BLaER1 treated with 17β-estradiol and CSF1 and Interleukin-3, amounts not matched to agents 10 nM and 100 nM (cell line): ENCODE results near the gene LIMK2.
"Not testable (repeated sequence)": the region's sequence is repeated elsewhere in the genome, so short reads cannot be mapped to it uniquely, and the experiment has no call there.

Source experiments
- H3K27ac ChIP-seq, 11 experiments: shearing (Covaris generic); formaldehyde crosslinking; 2 replicates each; pipeline ENCODE4 v1.8.1; 2022
- H3K27me3 ChIP-seq, 11 experiments: shearing (Covaris generic); formaldehyde crosslinking; 2 replicates each; pipeline ENCODE4 v1.8.1; 2022
- H3K36me3 ChIP-seq, 11 experiments: shearing (Covaris generic); formaldehyde crosslinking; 2 replicates each; pipeline ENCODE4 v1.8.1; 2022
- H3K4me1 ChIP-seq, 10 experiments: shearing (Covaris generic); formaldehyde crosslinking; 2 replicates each; pipeline ENCODE4 v1.8.1; 2022
- H3K4me2 ChIP-seq, 11 experiments: shearing (Covaris generic); formaldehyde crosslinking; 2 replicates each; pipeline ENCODE4 v1.8.1; 2022
- H3K4me3 ChIP-seq, 10 experiments: shearing (Covaris generic); formaldehyde crosslinking; 2 replicates each; pipeline ENCODE4 v1.8.1; 2022
- H3K9ac ChIP-seq, 11 experiments: shearing (Covaris generic); formaldehyde crosslinking; 2 replicates each; pipeline ENCODE4 v1.8.1; 2022
- H3K9me3 ChIP-seq, 11 experiments: shearing (Covaris generic); formaldehyde crosslinking; replicated peaks in 1 of 11; 2 replicates each; pipeline ENCODE4 v1.8.1; 2022
- H4K20me1 ChIP-seq, 11 experiments: shearing (Covaris generic); formaldehyde crosslinking; 2 replicates each; pipeline ENCODE4 v1.8.1; 2022
- Cebpa-rat ChIP-seq, 11 experiments: shearing (Covaris generic); IDR thresholded peaks; 2 replicates each; pipeline ENCODE4 v1.8.1; 2022

Gene LIMK2

GRCh38 chr22:31244046-31244942, 32.2 kb downstream of the LIMK2 start:
- TF ChIP-seq Cebpa-rat (IDR thresholded peaks at IDR 0.05) = no peak
- Histone ChIP-seq H3K4me1 (peaks cover 20 to 86% (median 25%) of the 10 kb centered on the region in 10 experiments), H3K4me3 (no peak overlapping the region), H3K9me3 (no peaks in the 10 kb centered on the region), H3K9ac (peak overlapping the region in 2 of 11 experiments; percentile 1 to 5; a peak in 1 of 22 replicates), H3K4me2 (no peak overlapping the region), H3K27ac (no peak overlapping the region; a peak in 1 of 22 replicates), H3K36me3 (peaks cover 60 to 99% (median 82%) of the 10 kb centered on the region in 11 experiments), H3K27me3 (no peaks in the 10 kb centered on the region), H4K20me1 (peaks cover 49 to 99% (median 84%) of the 10 kb centered on the region in 11 experiments)

GRCh38 chr22:31244943-31245451, 32.9 kb downstream of the LIMK2 start:
- Histone ChIP-seq H3K4me2 (no peak overlapping the region), H4K20me1 (peaks cover 50 to 99% (median 86%) of the 10 kb centered on the region in 11 experiments), H3K9me3 (no peaks in the 10 kb centered on the region), H3K36me3 (peaks cover 63 to 99% (median 78%) of the 10 kb centered on the region in 11 experiments), H3K4me1 (peaks cover 20 to 85% (median 32%) of the 10 kb centered on the region in 10 experiments), H3K4me3 (no peak overlapping the region), H3K27me3 (no peaks in the 10 kb centered on the region), H3K9ac (no peak overlapping the region), H3K27ac (no peak overlapping the region; a peak in 1 of 22 replicates)
- no peak for TF ChIP-seq Cebpa-rat (IDR thresholded peaks at IDR 0.05)

- not testable (repeated sequence) for H3K4me3 ChIP-seq, H3K27me3 ChIP-seq, H3K9ac ChIP-seq, H3K27ac ChIP-seq, H3K9me3 ChIP-seq
- Histone ChIP-seq H3K36me3 (peaks cover 62 to 99% (median 78%) of the 10 kb centered on the region in 11 experiments), H3K4me2 (peak overlapping the region in 2 of 11 experiments; percentile 50 to 54; a peak in 2 of 22 replicates), H4K20me1 (peaks cover 50 to 99% (median 90%) of the 10 kb centered on the region in 11 experiments), H3K4me1 (peaks cover 21 to 85% (median 41%) of the 10 kb centered on the region in 10 experiments)
Measured at GRCh38 chr22:31245998-31246397, 33.9 kb downstream of the LIMK2 start.

DNA sequence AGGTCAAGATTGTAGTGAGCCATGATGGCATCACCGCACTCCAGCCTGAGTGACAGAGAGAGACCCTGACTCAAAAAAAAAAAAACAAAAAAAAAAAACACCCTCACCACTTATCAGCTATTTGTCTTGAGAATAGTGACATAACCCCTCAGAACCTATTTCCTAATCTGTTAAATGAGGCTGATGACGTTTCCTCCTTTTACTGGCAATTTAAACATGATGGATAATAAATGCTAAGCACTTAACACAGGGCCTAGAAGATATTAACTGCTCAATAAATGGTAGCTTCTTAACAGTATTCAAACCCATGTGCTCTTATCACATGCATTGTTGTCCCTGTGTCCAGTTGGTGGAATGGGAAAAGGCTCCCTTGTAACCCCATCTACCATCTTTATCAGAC, 34.6 kb downstream of the LIMK2 start:
- Histone ChIP-seq H3K9ac (no peak overlapping the region), H3K4me1 (peaks cover 21 to 81% (median 45%) of the 10 kb centered on the region in 10 experiments), H3K27me3 (no peaks in the 10 kb centered on the region), H3K4me3 (no peak overlapping the region), H3K4me2 (peak overlapping the region in 5 of 11 experiments; percentile 50 to 75 (median 60); a peak in 5 of 22 replicates), H3K27ac (0 out of 22 replicates have a peak overlapping the region, but pooled peaks of 1 of the 11 experiments have one; percentile 0), H3K9me3 (no peaks in the 10 kb centered on the region), H4K20me1 (peaks cover 51 to 99% (median 91%) of the 10 kb centered on the region in 11 experiments), H3K36me3 (peaks cover 56 to 99% (median 78%) of the 10 kb centered on the region in 11 experiments)
- TF ChIP-seq Cebpa-rat (IDR thresholded peaks at IDR 0.05) = no peak

DNA sequence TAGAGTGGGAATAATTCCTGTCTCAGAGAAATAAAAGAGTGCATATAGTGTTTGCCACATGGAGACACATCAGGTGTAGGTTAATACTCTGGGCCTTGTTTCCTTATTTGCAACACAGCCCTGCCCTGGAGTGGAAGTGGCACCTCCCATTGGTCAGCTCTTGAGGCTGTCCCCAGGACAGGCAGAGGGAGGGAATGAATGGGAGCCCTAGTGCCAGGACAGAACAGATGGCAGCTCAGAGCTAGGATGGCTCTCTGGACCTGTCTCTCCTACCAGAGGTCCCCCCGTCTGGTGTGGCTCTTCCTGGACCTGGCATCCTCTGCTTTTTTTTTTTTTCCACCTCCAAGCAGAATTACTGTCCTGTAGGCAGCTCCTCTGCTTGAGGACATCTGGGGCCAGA, 35.6 kb downstream of the LIMK2 start:
- Histone ChIP-seq H3K9me3 (no peaks in the 10 kb centered on the region), H3K4me1 (peaks cover 21 to 72% (median 45%) of the 10 kb centered on the region in 10 experiments), H3K27me3 (no peaks in the 10 kb centered on the region), H3K4me3 (peak overlapping the region in 1 of 10 experiments; percentile 27; a peak in 1 of 20 replicates), H3K4me2 (peak overlapping the region; percentile 50 to 75 (median 69)), H3K36me3 (peaks cover 50 to 99% (median 77%) of the 10 kb centered on the region in 11 experiments; a peak in 21 of 22 replicates), H4K20me1 (peaks cover 53 to 100% (median 98%) of the 10 kb centered on the region in 11 experiments), H3K9ac (peak overlapping the region in 8 of 11 experiments; percentile 3 to 51 (median 28); a peak in 6 of 22 replicates), H3K27ac (peak overlapping the region in 3 of 11 experiments; percentile 25 to 43 (median 38); a peak in 2 of 22 replicates)
- no peak for TF ChIP-seq Cebpa-rat (IDR thresholded peaks at IDR 0.05)

DNA sequence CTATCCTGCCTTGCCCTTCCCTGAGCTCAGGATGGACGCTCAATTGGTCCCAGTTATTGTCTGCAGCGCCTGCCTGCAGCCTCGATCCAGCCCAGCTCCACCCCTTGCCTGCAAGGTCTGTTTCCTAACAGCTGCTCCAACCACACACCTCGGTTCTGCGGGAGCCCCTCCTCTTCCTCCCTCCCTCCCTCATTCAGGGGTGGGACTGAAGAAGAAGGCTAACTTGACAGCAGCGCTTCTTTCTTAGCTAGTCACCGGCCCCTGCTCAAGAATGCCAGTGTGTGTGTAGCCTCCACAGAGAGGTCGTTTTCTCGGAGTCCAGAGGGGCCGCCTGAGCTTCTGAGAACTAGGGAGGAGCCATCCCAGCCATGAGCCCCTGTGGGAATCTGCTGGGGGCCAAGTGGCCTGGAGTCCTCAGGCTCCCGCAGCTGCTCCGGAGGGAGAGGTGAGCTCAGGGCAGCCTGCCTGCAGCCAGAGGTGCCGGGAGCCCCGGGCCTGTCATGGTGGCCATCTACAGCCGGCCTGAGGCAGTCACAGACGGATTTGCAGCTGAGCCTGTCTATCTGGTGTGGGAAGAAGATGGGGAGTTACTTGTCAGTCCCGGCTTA, 36.1 kb downstream of the LIMK2 start:
- peaks cover 53 to 100% (median 99%) of the 10 kb centered on the region in 11 experiments for H4K20me1 ChIP-seq
- no peak for TF ChIP-seq Cebpa-rat (IDR thresholded peaks at IDR 0.05)

DNA sequence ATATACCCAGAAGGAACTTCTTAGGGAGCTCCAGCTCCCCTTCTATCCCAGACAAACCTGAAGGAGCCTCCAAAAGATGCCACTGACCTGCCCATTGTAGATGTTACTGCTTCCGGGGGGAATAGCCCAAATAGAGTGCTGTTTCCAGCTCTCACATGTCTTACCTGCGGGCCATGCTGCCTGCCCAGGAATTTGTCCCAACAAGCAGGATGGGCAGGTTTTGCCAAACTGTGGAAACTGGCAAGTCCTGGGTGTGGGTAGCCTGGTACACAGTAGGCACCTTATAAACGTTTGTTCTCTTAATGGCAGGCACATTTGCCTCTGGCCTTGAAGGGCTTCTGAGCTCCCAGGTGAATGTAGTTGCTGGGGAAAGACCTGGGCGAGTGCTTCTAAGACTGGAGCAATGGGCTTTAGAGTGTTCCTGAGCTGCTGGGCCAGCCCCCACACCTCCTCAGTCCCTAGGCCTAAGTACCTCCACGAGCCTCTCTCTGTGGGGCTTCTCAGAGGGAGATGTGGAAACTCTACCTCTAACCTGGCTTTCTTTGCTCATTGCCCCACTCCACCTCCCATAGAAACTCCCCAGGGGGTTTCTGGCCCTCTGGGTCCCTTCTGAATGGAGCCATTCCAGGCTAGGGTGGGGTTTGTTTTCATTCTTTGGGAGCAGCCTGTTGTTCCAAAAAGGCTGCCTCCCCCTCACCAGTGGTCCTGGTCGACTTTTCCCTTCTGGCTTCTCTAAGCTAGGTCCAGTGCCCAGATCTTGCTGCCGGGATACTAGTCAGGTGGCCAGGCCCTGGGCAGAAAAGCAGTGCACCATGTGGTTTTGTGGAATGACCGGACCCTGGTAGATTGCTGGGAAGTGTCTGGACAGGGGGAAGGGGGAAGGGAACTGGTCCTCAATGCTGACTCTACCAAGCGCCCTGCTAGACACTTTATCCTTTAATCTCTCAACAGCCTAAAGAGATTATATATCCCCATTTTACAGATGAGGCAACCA, 37.2 kb downstream of the LIMK2 start:
- Histone ChIP-seq H3K4me3 (no peak overlapping the region), H3K4me1 (peaks cover 21 to 73% (median 53%) of the 10 kb centered on the region in 10 experiments), H3K36me3 (peaks cover 50 to 99% (median 77%) of the 10 kb centered on the region in 11 experiments), H4K20me1 (peaks cover 53 to 100% (median 99%) of the 10 kb centered on the region in 11 experiments), H3K9me3 (no peaks in the 10 kb centered on the region), H3K9ac (peak overlapping the region in 3 of 11 experiments; percentile 6 to 45 (median 27); a peak in 1 of 22 replicates), H3K4me2 (peak overlapping the region in 7 of 11 experiments; percentile 39 to 75 (median 69); a peak in 11 of 22 replicates), H3K27me3 (no peaks in the 10 kb centered on the region), H3K27ac (peak overlapping the region in 3 of 11 experiments; percentile 7 to 38 (median 34); a peak in 2 of 22 replicates)
- TF ChIP-seq Cebpa-rat (IDR thresholded peaks at IDR 0.05) = no peak

More for the DNA sequence above, 36.1 kb downstream of the LIMK2 start:
- H3K36me3 ChIP-seq = peaks cover 50 to 99% (median 77%) of the 10 kb centered on the region in 11 experiments; a peak in 21 of 22 replicates
- H3K4me2 ChIP-seq = peak overlapping the region; percentile 50 to 75 (median 69)
- peaks cover 21 to 70% (median 45%) of the 10 kb centered on the region in 10 experiments for H3K4me1 ChIP-seq
- H3K27me3 ChIP-seq = no peaks in the 10 kb centered on the region
- H3K9me3 ChIP-seq = no peaks in the 10 kb centered on the region
- H3K4me3 ChIP-seq = peak overlapping the region in 2 of 10 experiments; percentile 27 to 34; a peak in 1 of 20 replicates
- H3K27ac ChIP-seq = peak overlapping the region in 5 of 11 experiments; percentile 0 to 43 (median 34); a peak in 4 of 22 replicates
- peak overlapping the region in 8 of 11 experiments; percentile 3 to 51 (median 28); a peak in 8 of 22 replicates for H3K9ac ChIP-seq
